Measurements from ENCODE around the gene GNAQ.

Gene GNAQ

GRCh38 chr9:78030553-78031443 is 813 bp downstream of the GNAQ start:
- DNase-seq = peak; percentile 20

- no peak for DNase-seq
Observed at GRCh38 chr9:78030296-78030552, 1.4 kb downstream of the GNAQ start.

DNA sequence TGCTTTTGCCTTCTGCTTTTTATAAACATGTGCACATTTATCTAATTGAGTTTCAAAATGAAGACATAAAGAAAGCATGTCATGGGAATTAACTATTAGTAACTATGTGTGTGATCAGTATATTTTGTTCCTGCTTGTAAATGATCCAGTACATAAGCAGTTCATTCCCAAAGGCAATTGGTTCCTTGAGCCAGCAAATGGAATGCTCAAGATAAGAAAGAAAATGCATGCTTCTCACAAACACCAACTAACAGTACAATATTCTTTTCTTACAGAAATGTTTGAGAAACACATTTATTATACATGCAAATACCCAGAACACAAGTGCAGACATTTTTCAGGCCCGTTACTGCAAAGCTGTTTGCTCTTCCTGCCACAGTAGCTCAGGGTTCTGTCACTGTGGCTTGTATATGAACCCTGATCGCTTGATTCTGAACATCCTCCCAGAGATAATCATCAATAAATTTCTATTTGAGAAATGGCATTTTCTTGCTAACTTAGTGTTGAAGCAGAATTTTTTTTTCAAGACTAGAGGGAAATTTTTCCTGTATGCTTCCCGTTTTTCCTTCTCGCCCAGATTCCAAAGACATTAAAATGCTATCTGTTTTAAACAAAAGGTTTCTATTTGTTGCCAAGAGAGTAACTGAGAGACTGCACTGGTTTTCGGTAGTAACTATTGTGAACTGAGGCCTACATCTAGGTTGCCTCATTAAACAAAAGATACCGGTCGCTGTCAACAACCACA is 1.9 kb downstream of the GNAQ start:
- DNase-seq = no peak

- DNase-seq = no peak
Observed at GRCh38 chr9:78028926-78029325, 2.7 kb downstream of the GNAQ start.

GRCh38 chr9:78026947-78027346 is 4.7 kb downstream of the GNAQ start:
- no peak for DNase-seq

DNA sequence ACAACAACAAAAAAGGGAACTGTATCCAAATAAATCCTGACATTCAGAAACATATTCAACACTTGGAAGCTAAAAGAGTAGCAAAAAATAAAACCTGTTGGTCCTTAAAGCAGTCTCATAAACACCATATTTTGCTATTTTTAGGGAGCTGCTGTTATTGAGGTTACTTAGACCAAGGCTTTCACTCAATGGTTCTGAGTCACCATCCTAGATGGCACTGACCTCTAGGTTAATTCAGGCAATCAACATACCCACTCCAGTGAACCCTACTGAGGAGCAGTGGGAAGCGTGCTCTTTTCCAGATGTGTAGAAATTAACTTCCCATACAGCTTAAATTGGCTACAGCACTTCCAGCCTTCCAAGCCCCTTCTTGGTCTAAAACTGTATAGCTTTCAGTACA is 5.2 kb downstream of the GNAQ start:
- no peak for DNase-seq

GRCh38 chr9:78025186-78025585 is 6.4 kb downstream of the GNAQ start:
- no peak for DNase-seq

GRCh38 chr9:78023003-78023741 is 8.4 kb downstream of the GNAQ start:
- no peak for DNase-seq

- DNase-seq = no peak
Observed at GRCh38 chr9:78021697-78022096, 9.9 kb downstream of the GNAQ start.

GRCh38 chr9:78017190-78017693 is 14.4 kb downstream of the GNAQ start:
- no peak for DNase-seq

GRCh38 chr9:78015241-78015640 is 16.4 kb downstream of the GNAQ start:
- no peak for DNase-seq

DNA sequence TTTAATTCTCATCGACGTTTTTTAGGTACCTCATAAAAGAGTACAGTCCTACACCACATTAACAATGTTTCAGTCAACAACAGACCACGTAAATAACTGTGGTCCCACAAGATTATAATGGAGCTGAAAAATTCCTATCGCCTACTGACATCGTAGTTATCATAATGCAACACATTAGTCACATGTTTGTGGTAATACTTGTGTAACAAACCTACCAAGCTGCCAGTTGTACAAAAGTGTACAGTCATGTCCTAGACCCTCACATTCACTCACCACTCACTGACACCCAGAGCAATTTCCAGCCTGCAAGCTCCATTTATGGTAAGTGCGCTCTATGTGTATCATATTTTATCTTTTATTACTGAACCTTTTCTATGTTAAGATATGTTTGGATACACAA is 16.8 kb downstream of the GNAQ start:
- DNase-seq = no peak

DNA sequence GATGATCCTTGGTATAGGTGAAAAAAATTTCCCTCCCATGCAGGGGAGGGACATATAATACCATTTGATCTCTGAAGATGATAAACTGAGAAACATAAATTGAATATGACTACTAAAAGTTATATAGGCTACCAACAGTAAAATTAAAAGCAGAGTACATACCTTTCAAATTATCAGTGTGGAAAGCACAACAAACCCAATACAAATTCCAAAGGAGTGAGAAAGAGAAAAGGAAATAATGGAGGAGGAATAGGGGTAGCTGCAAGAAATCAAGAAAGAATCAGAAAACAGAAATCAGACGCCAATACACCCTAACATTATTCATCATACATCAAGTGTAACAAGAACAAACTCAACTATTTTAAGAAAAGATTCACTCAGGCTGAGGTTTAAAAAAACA is 17.7 kb downstream of the GNAQ start:
- no peak for DNase-seq

- no peak for DNase-seq
Observed at GRCh38 chr9:78011049-78011448, 20.6 kb downstream of the GNAQ start.

- no peak for DNase-seq
Observed at GRCh38 chr9:78010445-78010844, 21.2 kb downstream of the GNAQ start.

GRCh38 chr9:78009186-78009585 is 22.4 kb downstream of the GNAQ start:
- DNase-seq = no peak

DNA sequence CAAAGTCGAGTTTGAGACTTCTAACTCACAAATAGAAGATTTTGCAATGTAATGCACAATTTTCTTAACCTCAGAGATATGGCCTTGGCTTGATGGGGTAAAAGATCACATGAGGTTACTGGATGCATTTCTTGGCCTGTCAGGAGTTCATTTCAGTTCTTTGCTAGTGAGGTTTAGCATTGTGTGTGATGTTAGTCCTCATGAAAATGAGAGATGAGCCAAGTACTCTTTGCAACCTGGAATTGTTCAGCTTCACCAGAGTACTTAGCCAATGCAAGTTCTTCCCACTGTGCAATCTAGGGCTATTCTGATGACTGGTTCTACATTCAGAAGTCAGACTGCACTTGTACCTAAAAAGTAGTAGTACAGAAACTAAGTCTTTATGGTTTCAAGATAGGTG is 24.9 kb downstream of the GNAQ start:
- DNase-seq = no peak

DNA sequence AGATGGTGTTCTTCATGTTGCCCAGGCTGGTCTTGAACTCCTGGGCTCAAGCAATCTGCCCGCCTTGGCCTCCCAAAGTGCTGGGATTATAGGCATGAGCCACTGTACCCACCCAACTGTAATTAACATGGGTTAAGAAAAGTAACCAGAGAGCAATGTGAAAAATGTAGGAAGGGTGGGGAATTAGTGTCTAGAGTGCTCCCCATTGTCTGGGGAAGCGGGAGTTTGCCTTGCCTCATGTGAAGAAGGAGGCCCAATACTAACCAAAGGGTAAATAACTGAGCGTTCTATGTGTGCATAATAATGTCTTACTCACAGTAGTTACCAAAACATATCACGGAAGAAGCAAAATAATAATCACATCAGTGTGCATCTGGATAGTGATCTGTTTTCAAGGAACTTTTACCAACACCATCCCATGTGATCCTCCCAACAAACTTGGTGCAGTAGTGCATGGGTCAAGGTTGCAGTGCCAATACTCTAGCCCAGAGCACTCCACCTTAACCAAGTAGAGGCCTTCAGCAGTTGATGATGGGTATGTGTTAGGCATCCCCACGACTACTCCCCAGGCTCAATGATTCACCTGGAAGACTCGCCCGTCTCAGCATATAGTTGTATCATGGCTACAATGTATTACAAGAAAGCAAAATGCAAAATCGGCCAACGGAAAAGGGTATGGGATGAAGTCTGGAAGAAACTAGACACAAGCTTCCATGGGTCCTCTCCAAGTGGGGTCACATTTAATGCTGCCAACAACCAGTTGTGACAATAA is 26.2 kb downstream of the GNAQ start:
- DNase-seq = no peak

- no peak for DNase-seq
Observed at GRCh38 chr9:78004478-78005229, 27.0 kb downstream of the GNAQ start.

DNA sequence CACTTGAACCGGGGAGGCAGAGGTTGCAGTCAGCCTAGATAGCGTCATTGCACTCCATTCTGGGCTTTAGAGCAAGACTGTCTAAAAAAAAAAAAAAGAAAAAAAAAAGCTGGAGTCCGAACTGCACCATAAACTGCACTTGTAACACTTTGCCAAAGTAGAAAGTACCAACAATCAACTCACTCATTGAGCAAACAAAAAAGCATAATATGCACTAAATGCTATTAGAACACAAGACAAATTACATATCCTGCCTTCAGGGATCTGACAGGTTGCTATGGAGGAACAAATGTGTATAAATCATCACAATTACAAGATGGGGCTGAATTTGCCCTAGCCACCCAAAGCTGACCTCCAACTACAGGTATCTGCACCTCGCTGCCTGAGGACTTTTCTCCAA is 27.9 kb downstream of the GNAQ start:
- DNase-seq = no peak

- DNase-seq = no peak
Observed at GRCh38 chr9:78001946-78002731, 29.5 kb downstream of the GNAQ start.

All from NCI-H748 treated with DMSO at 0.1 percent for 48 hours (cell line).